H4 (cell line): ENCODE data around the gene KANK3. TPM values are rescaled to one million over a fixed set of nuclear protein-coding genes. Genes with fewer than 3 reads are reported as not detected.
"Not testable (repeated sequence)": the region's sequence is repeated elsewhere in the genome, so short reads cannot be mapped to it uniquely, and the experiment has no call there.

Experiments used
- DNase-seq: peaks from one replicate; pipeline ENCODE4 v3.0.0-alpha.2; 2015; ENCODE audit warnings: low spot score
- total RNA-seq: library from RNA; depleted of rRNA; stranded (reverse); fragments of >200 nt; shearing (Covaris generic); gene quantifications from 2 replicates; pipeline ENCODE4 v1.2.3, GENCODE V29; 2014

KANK3 gene
- total RNA-seq, 1 experiment from 2014 or later: 0.12 TPM

- DNase-seq: peak; percentile 81
Measured at GRCh38 chr19:8370176-8371010, 27.3 kb upstream of the KANK3 start.

- peak; percentile 99 for DNase-seq
Measured at GRCh38 chr19:8367327-8368001, 24.4 kb upstream of the KANK3 start.

GRCh38 chr19:8366961-8367326, 23.9 kb upstream of the KANK3 start:
- no peak for DNase-seq

GRCh38 chr19:8366121-8366581, 23.1 kb upstream of the KANK3 start:
- DNase-seq: no peak

GRCh38 chr19:8363803-8364771, 21.0 kb upstream of the KANK3 start, which contains the start of gene ANGPTL4:
TSS of gene ANGPTL4 (plus strand) at chr19:8364155. CDS start at chr19:8364322, 167 bp downstream.
- DNase-seq: no peak

GRCh38 chr19:8361921-8362793, 19.1 kb upstream of the KANK3 start:
- DNase-seq: peak; percentile 100

GRCh38 chr19:8360196-8360595, 17.1 kb upstream of the KANK3 start:
- DNase-seq: no peak

- DNase-seq: no peak
Measured at GRCh38 chr19:8358948-8359347, 15.9 kb upstream of the KANK3 start.

GRCh38 chr19:8357007-8357521, 14.0 kb upstream of the KANK3 start:
- DNase-seq: no peak

- DNase-seq: peak; percentile 87
Measured at GRCh38 chr19:8355631-8356402, 12.8 kb upstream of the KANK3 start.

- not testable (repeated sequence) for DNase-seq
Measured at GRCh38 chr19:8352845-8353244, 9.8 kb upstream of the KANK3 start.

- no peak for DNase-seq
Measured at GRCh38 chr19:8352134-8352827, 9.2 kb upstream of the KANK3 start.

GRCh38 chr19:8349629-8350372, 6.7 kb upstream of the KANK3 start:
- not testable (repeated sequence) for DNase-seq

GRCh38 chr19:8343483-8343844, 402 bp upstream of the KANK3 start:
- DNase-seq: no peak

- no peak for DNase-seq
Measured at GRCh38 chr19:8342316-8342683, 762 bp downstream of the KANK3 start.

GRCh38 chr19:8341504-8341903, 1.6 kb downstream of the KANK3 start:
- not testable (repeated sequence) for DNase-seq

GRCh38 chr19:8340341-8341096, 2.5 kb downstream of the KANK3 start:
- no peak for DNase-seq

GRCh38 chr19:8338835-8339234, 4.2 kb downstream of the KANK3 start:
- DNase-seq: no peak
